K562 (cell line): ENCODE results near the gene EVL. TPM values are rescaled to one million over a fixed set of nuclear protein-coding genes. Genes with fewer than 3 reads are reported as not detected.

ENCODE experiments used
- GMEB1 ChIP-seq: fragments of 250-450 bp; sonication (Bioruptor Pico); IDR thresholded peaks from 2 replicates; pipeline ENCODE4 v1.4.0; 2020; ENCODE audit warnings: mild to moderate bottlenecking
- HNRNPL ChIP-seq: fragments of 200-400 bp; formaldehyde crosslinking; IDR thresholded peaks from 2 replicates; pipeline ENCODE4 v1.6.1; 2017; ENCODE audit warnings: low read depth, mild to moderate bottlenecking, low read length
- RBFOX2 ChIP-seq: fragments of 200-400 bp; formaldehyde crosslinking; IDR thresholded peaks from 2 replicates; pipeline ENCODE4 v1.6.1; 2017; ENCODE audit warnings: low read depth, mild to moderate bottlenecking, low read length, moderate library complexity
- RHOXF2B ChIP-seq: fragments of 250-450 bp; sonication (Bioruptor Pico); conservative IDR thresholded peaks from 2 replicates; pipeline ENCODE4 v1.5.1; 2021
- SETDB1 ChIP-seq: IDR thresholded peaks from one replicate; pipeline ENCODE4 v1.6.1; 2012; ENCODE audit warnings: low read length, control low read depth, inconsistent platforms
- SMARCA4 ChIP-seq: fragments of 450-650 bp; IDR thresholded peaks from 2 replicates; pipeline ENCODE4 v1.6.1; 2016
- SMARCE1 ChIP-seq: fragments of 450-650 bp; IDR thresholded peaks from 2 replicates; pipeline ENCODE4 v1.7.1; 2016; ENCODE audit warnings: mild to moderate bottlenecking
- SPI1 ChIP-seq: IDR thresholded peaks from 2 replicates; pipeline ENCODE4 v1.6.1; 2011; ENCODE audit warnings: low read depth, low read length, control low read depth, borderline replicate concordance
- TEAD2 ChIP-seq: fragments of 450-650 bp; IDR thresholded peaks from 2 replicates; pipeline ENCODE4 v1.6.1; 2016; ENCODE audit warnings: missing genetic modification characterization, control low read depth, missing compliant biosample characterization
- ZNF146 ChIP-seq: IDR thresholded peaks from one replicate; pipeline ENCODE4 v1.6.1; 2018; ENCODE audit warnings: missing compliant biosample characterization; ENCODE audit not compliant: unreplicated experiment
- ZNF324 ChIP-seq: fragments of 250-450 bp; sonication (Bioruptor Pico); IDR thresholded peaks from 2 replicates; pipeline ENCODE4 v1.4.0; 2020; ENCODE audit warnings: mild to moderate bottlenecking
- ZNF41 ChIP-seq: fragments of 250-450 bp; sonication (Bioruptor Pico); conservative IDR thresholded peaks from 2 replicates; pipeline ENCODE4 v1.4.0; 2020; ENCODE audit warnings: mild to moderate bottlenecking
- ZNF592 ChIP-seq: fragments of 450-650 bp; IDR thresholded peaks from 2 replicates; pipeline ENCODE4 v1.6.1; 2017; ENCODE audit warnings: antibody characterized with exemption, mild to moderate bottlenecking
- polyA plus RNA-seq, 8 experiments: library from polyadenylated mRNA; depleted of rRNA in 4 of 8; stranded (reverse) in 5 of 8; unstranded in 3 of 8; fragments of >200 nt; fragmentation: Nextera tagmentation in 2 of 8; fragmentation: Illumina TruSeq in 1 of 8; extraction: Ambion mirVana in 2 of 8; extraction: Trizol in 1 of 8; gene quantifications; 2 replicates each; pipeline versions ENCODE4 v1.2.1 to v1.2.3, GENCODE V29; 2011 to 2014; ENCODE audit warnings: inconsistent platforms in 1 of 8, missing spikeins in 1 of 8
- total RNA-seq, 7 experiments: library from RNA; depleted of rRNA in 6 of 7; stranded (reverse); fragments of >200 nt in 6 of 7; fragmentation: Illumina TruSeq in 2 of 7; extraction: Trizol in 2 of 7; gene quantifications; 2 replicates each; pipeline versions ENCODE4 v1.2.1 to v1.2.3, GENCODE V29; 2011 to 2021; ENCODE audit warnings: low replicate concordance in 1 of 7
- TF ChIP-seq, protein P1 (sequence below), 3 experiments: IDR thresholded peaks in 2 of 3; conservative IDR thresholded peaks in 1 of 3; 2 replicates each; pipeline ENCODE4 v1.5.1; 2011 to 2012; ENCODE audit warnings: low read length in 3 of 3, mild to moderate bottlenecking in 3 of 3, control low read depth in 2 of 3, improper control_type of control experiment in 1 of 3, inconsistent platforms in 1 of 3, low read depth in 1 of 3, mixed read lengths in 1 of 3, moderate library complexity in 1 of 3; ENCODE audit not compliant: insufficient read depth in 2 of 3
- TF ChIP-seq, protein P2 (sequence below): sonication (generic); formaldehyde crosslinking; IDR thresholded peaks from 2 replicates; pipeline ENCODE4 v1.8.0; 2023; ENCODE audit warnings: mild to moderate bottlenecking, missing genetic modification reagents
- TF ChIP-seq, protein P3 (sequence below): fragments of 150-350 bp; conservative IDR thresholded peaks from 2 replicates; pipeline ENCODE4 v1.6.1; 2014; ENCODE audit warnings: low read length

The EVL gene
- total and polyA plus RNA-seq, 9 of the 15 experiments (the other 6 are each of a cell fraction or from before 2014, with no cell fraction given) = 2.9 to 43.4 (median 23.9) TPM

DNA sequence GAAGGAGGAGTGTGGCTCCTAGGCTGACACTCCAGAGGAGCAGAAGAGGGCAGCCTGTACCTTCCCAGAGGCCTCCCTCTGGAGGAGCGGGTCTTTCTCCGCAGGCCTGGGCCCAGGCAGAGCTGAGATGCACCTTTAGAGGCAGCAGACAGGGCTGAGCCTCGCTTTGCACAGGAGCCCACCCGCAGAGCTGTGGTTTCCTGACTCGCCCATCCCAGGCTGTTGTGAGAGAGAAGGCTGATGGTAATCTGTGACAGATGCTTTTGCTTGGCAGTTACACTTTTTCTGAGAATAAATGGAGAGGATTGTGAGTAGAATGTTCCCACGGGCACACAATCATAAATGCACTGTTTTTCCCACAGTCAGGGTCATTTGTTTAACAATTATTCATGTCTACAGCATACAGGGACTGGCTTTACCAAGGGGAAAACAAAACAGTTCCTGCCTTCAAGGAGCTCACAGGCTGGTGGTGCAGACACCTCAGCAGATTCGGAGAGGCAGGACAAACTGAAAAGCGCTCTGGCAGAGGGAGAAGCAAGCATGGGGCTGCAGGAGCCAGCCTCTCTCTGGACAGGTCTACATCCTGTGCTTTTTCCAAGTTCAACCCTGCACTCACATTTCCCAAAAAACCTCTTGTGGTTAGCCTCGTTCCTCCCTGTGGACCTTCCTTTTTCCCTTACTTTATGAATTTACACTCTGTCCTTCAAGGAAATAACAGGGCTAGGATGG is 13.9 kb downstream of the EVL start (continued):
- TF ChIP-seq, protein P1, sequence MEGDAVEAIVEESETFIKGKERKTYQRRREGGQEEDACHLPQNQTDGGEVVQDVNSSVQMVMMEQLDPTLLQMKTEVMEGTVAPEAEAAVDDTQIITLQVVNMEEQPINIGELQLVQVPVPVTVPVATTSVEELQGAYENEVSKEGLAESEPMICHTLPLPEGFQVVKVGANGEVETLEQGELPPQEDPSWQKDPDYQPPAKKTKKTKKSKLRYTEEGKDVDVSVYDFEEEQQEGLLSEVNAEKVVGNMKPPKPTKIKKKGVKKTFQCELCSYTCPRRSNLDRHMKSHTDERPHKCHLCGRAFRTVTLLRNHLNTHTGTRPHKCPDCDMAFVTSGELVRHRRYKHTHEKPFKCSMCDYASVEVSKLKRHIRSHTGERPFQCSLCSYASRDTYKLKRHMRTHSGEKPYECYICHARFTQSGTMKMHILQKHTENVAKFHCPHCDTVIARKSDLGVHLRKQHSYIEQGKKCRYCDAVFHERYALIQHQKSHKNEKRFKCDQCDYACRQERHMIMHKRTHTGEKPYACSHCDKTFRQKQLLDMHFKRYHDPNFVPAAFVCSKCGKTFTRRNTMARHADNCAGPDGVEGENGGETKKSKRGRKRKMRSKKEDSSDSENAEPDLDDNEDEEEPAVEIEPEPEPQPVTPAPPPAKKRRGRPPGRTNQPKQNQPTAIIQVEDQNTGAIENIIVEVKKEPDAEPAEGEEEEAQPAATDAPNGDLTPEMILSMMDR (IDR thresholded peaks at IDR 0.05 in 2 of 3, conservative IDR thresholded peaks at IDR 0.05 in 1 of 3; ENCODE audit: insufficient read depth in 2 of 3, low read depth in 1 of 3, low read length in 3 of 3) = peak in 2 of 3 experiments; percentile 48 to 64; a peak in 4 of 6 replicates
- TF ChIP-seq SMARCE1 = 0 out of 2 replicates have a peak, but pooled peaks have one; percentile 13
- no peak for TF ChIP-seq SETDB1
- TF ChIP-seq ZNF324 (CRISPR knock-in tag) = no peak
- TF ChIP-seq GMEB1 (CRISPR knock-in tag) = no peak
- no peak for TF ChIP-seq ZNF146 (CRISPR knock-in tag)
- 0 out of 2 replicates have a peak, but pooled peaks have one; percentile 20 for TF ChIP-seq SMARCA4
- TF ChIP-seq ZNF41 = no peak
- no peak for TF ChIP-seq TEAD2
- TF ChIP-seq, protein P2, sequence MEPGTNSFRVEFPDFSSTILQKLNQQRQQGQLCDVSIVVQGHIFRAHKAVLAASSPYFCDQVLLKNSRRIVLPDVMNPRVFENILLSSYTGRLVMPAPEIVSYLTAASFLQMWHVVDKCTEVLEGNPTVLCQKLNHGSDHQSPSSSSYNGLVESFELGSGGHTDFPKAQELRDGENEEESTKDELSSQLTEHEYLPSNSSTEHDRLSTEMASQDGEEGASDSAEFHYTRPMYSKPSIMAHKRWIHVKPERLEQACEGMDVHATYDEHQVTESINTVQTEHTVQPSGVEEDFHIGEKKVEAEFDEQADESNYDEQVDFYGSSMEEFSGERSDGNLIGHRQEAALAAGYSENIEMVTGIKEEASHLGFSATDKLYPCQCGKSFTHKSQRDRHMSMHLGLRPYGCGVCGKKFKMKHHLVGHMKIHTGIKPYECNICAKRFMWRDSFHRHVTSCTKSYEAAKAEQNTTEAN = no peak
- TF ChIP-seq, protein P3, sequence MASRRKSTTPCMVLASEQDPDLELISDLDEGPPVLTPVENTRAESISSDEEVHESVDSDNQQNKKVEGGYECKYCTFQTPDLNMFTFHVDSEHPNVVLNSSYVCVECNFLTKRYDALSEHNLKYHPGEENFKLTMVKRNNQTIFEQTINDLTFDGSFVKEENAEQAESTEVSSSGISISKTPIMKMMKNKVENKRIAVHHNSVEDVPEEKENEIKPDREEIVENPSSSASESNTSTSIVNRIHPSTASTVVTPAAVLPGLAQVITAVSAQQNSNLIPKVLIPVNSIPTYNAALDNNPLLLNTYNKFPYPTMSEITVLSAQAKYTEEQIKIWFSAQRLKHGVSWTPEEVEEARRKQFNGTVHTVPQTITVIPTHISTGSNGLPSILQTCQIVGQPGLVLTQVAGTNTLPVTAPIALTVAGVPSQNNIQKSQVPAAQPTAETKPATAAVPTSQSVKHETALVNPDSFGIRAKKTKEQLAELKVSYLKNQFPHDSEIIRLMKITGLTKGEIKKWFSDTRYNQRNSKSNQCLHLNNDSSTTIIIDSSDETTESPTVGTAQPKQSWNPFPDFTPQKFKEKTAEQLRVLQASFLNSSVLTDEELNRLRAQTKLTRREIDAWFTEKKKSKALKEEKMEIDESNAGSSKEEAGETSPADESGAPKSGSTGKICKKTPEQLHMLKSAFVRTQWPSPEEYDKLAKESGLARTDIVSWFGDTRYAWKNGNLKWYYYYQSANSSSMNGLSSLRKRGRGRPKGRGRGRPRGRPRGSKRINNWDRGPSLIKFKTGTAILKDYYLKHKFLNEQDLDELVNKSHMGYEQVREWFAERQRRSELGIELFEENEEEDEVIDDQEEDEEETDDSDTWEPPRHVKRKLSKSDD = no peak
- TF ChIP-seq ZNF592 = 0 out of 2 replicates have a peak, but pooled peaks have one; percentile 20
- no peak for TF ChIP-seq RHOXF2B (CRISPR knock-in tag)
- TF ChIP-seq HNRNPL = no peak
- no peak for TF ChIP-seq RBFOX2
- no peak for TF ChIP-seq SPI1
